K562 (cell line): ENCODE results near the gene FRMD4B.

Experiments
- CEBPB ChIP-seq: fragments of 450-650 bp; IDR thresholded peaks from 2 replicates; pipeline ENCODE4 v1.6.1; 2016; ENCODE audit warnings: missing genetic modification characterization, missing compliant biosample characterization
- CREB1 ChIP-seq, 2 experiments: sonication (generic) in 1 of 2; formaldehyde crosslinking in 1 of 2; IDR thresholded peaks; 2 replicates each; pipeline versions ENCODE4 v1.6.1 to v1.8.0; 2012 to 2022; ENCODE audit warnings: inconsistent platforms in 1 of 2, mild to moderate bottlenecking in 1 of 2, missing genetic modification reagents in 1 of 2, moderate library complexity in 1 of 2
- CREB5 ChIP-seq: fragments of 250-450 bp; sonication (Bioruptor Pico); IDR thresholded peaks from 2 replicates; pipeline ENCODE4 v1.5.0; 2020; ENCODE audit warnings: mild to moderate bottlenecking
- CTCF ChIP-seq, 3 experiments: IDR thresholded peaks in 2 of 3; conservative IDR thresholded peaks in 1 of 3; 2 replicates each; pipeline ENCODE4 v1.5.1; 2011 to 2012; ENCODE audit warnings: low read length in 3 of 3, mild to moderate bottlenecking in 3 of 3, control low read depth in 2 of 3, improper control_type of control experiment in 1 of 3, inconsistent platforms in 1 of 3, low read depth in 1 of 3, mixed read lengths in 1 of 3, moderate library complexity in 1 of 3; ENCODE audit not compliant: insufficient read depth in 2 of 3
- KDM4B ChIP-seq, 2 experiments: fragments of 450-650 bp in 1 of 2; sonication (generic) in 1 of 2; IDR thresholded peaks; 2 replicates each; pipeline ENCODE4 v1.6.1; 2016 to 2017; ENCODE audit warnings: borderline replicate concordance in 2 of 2, antibody characterized with exemption in 1 of 2, low read depth in 1 of 2, mild to moderate bottlenecking in 1 of 2
- SNRNP70 ChIP-seq: fragments of 200-400 bp; formaldehyde crosslinking; optimal IDR thresholded peaks from 2 replicates; pipeline ENCODE3; 2017; ENCODE audit warnings: low read depth, low read length
- THRB ChIP-seq: fragments of 450-650 bp; formaldehyde crosslinking; conservative IDR thresholded peaks from 2 replicates; pipeline ENCODE4 v1.4.0; 2022; ENCODE audit warnings: mild to moderate bottlenecking, missing genetic modification characterization
- USF1 ChIP-seq: sonication (generic); formaldehyde crosslinking; IDR thresholded peaks from 2 replicates; pipeline ENCODE4 v1.9.0; 2022; ENCODE audit warnings: mild to moderate bottlenecking, missing genetic modification reagents
- ZFP91 ChIP-seq: sonication (generic); formaldehyde crosslinking; IDR thresholded peaks from 2 replicates; pipeline ENCODE4 v1.8.0; 2022; ENCODE audit warnings: mild to moderate bottlenecking, missing genetic modification reagents
- ZHX1 ChIP-seq: fragments of 150-350 bp; conservative IDR thresholded peaks from 2 replicates; pipeline ENCODE4 v1.6.1; 2014; ENCODE audit warnings: low read length

GRCh38 chr3:69324362-69325025 is 61.4 kb downstream of the FRMD4B start:
- TF ChIP-seq CEBPB (tag) (no peak), ZFP91 (CRISPR knock-in tag) (no peak), ZHX1 (no peak), KDM4B (IDR thresholded peaks at IDR 0.05; ENCODE audit: borderline replicate concordance in 2 of 2, low read depth in 1 of 2) (no peak), THRB (CRISPR knock-in tag) (no peak), USF1 (CRISPR knock-in tag) (no peak), SNRNP70 (no peak), CREB1 (IDR thresholded peaks at IDR 0.05) (no peak), CREB1 (CRISPR knock-in tag; IDR thresholded peaks at IDR 0.05) (no peak), CREB5 (CRISPR knock-in tag) (no peak), CTCF (IDR thresholded peaks at IDR 0.05 in 2 of 3, conservative IDR thresholded peaks at IDR 0.05 in 1 of 3; ENCODE audit: insufficient read depth in 2 of 3, low read depth in 1 of 3, low read length in 3 of 3) (peak in 2 of 3 experiments; percentile 14 to 33; a peak in 3 of 6 replicates)
